M059J (cell line): ENCODE measurements around the gene ELOB. TPM values are rescaled to one million over a fixed set of nuclear protein-coding genes. Genes with fewer than 3 reads are reported as not detected.

Experiments
- total RNA-seq: library from RNA; depleted of rRNA; stranded (reverse); fragments of >200 nt; shearing (Covaris generic); gene quantifications from 2 replicates; pipeline ENCODE4 v1.2.3, GENCODE V29; 2014; rRNA removed

Gene ELOB
- total RNA-seq, 1 experiment from 2014 or later, result 351 TPM

Other genes with a start within 250 kb of the ELOB start
- gene CEMP1, start 245.9 kb downstream of the ELOB start, total RNA-seq, result not detected in 2 replicates
- 19.8 and 33.5 TPM in 2 replicates for gene PDPK1, start 239.3 kb downstream of the ELOB start, total RNA-seq
- gene KCTD5, start 94.8 kb downstream of the ELOB start, total RNA-seq, result 56.3 and 83.9 TPM in 2 replicates
- gene PRSS27, start 57.1 kb downstream of the ELOB start, total RNA-seq, result 0.17 TPM in 1 of 2 replicates, not detected in the other
- gene SRRM2, start 24.6 kb downstream of the ELOB start, total RNA-seq, result 27.9 and 49.9 TPM in 2 replicates
- gene PRSS33, start 10.3 kb upstream of the ELOB start, total RNA-seq, result not detected in 2 replicates
- gene PRSS41, start 21.2 kb upstream of the ELOB start, total RNA-seq, result not detected in 2 replicates
- not detected in 2 replicates for gene PRSS21, start 40.0 kb upstream of the ELOB start, total RNA-seq
- gene ZG16B, start 53.0 kb upstream of the ELOB start, total RNA-seq, result 0.12 and 3.9 TPM in 2 replicates
- not detected in 2 replicates for gene PRSS22, start 80.9 kb upstream of the ELOB start, total RNA-seq
- 97.4 and 112 TPM in 2 replicates for gene FLYWCH2, start 105.9 kb upstream of the ELOB start, total RNA-seq
- 27.0 and 34.0 TPM in 2 replicates for gene FLYWCH1, start 134.7 kb upstream of the ELOB start, total RNA-seq
- 2.1 and 6.3 TPM in 2 replicates for gene KREMEN2, start 187.0 kb upstream of the ELOB start, total RNA-seq
- 24.0 and 38.7 TPM in 2 replicates for gene PAQR4, start 192.1 kb upstream of the ELOB start, total RNA-seq
- gene PKMYT1, start 203.2 kb upstream of the ELOB start, total RNA-seq, result 47.4 and 57.5 TPM in 2 replicates
- not detected in 2 replicates for gene CLDN9, start 235.6 kb upstream of the ELOB start, total RNA-seq
- 0.27 and 0.34 TPM in 2 replicates for gene CLDN6, start 240.9 kb upstream of the ELOB start, total RNA-seq
- gene TNFRSF12A, start 243.1 kb upstream of the ELOB start, total RNA-seq, result 662 and 743 TPM in 2 replicates
- gene HCFC1R1, start 246.7 kb upstream of the ELOB start, total RNA-seq, result 28.1 and 47.8 TPM in 2 replicates
- 29.9 and 31.7 TPM in 2 replicates for gene THOC6, start 246.8 kb upstream of the ELOB start, total RNA-seq